ENCODE measurements around the gene TMEM150B. TPM values are rescaled to one million over a fixed set of nuclear protein-coding genes. Genes with fewer than 3 reads are reported as not detected.

Gene TMEM150B
- total and polyA plus RNA-seq, 2 of the 13 experiments (the other 11 are each of a cell fraction or from before 2014, with no cell fraction given) = 1.3 to 1.8 TPM

GRCh38 chr19:55283548-55284377 lies 41.4 kb downstream of the TMEM150B start, which contains the start of gene BRSK1:
Gene BRSK1 (plus strand): TSS chr19:55283997. CDS start chr19:55284443, 446 bp downstream.
- no peak within 1 kb of the TSS for H3K9ac ChIP-seq (ENCODE audit: insufficient read depth, low read depth, low read length)
- CTCF ChIA-PET (ENCODE audit: low intra/inter-chr PET ratio, low total read pairs) = no interaction called here

More at GRCh38 chr19:55283548-55284377, 41.4 kb downstream of the TMEM150B start, which contains the start of gene BRSK1:
- peaks cover 6% of the 10 kb centered on the region for H3K79me2 ChIP-seq (ENCODE audit: insufficient read depth, low read length)
- ATAC-seq = no peak
- no peak within 1 kb of the TSS for H3K4me2 ChIP-seq (ENCODE audit: low read depth, low read length)
- H3K36me3 ChIP-seq (replicated peaks in 1 of 2; ENCODE audit: control insufficient read depth in 1 of 2, insufficient read depth in 2 of 2, low read length in 2 of 2) = no peaks in the 10 kb centered on the region
- in situ Hi-C loops (cut with HindIII; ENCODE audit: extremely low pct_ligation_motif_present, low pct_unique_long_range_greater_than_20kb) (no loop called here), intact Hi-C loops (cut with micrococcal nuclease; ENCODE audit: unreplicated experiment) (no loop called here)
- no peak within 1 kb of the TSS for H2AFZ ChIP-seq (ENCODE audit: low read length)
- no peak within 1 kb of the TSS for H3K4me3 ChIP-seq (replicated peaks in 1 of 3; ENCODE audit: insufficient read depth in 1 of 3, low read depth in 2 of 3, low read length in 3 of 3)
- peaks cover 44% of the 10 kb centered on the region for H3K4me1 ChIP-seq (ENCODE audit: insufficient read depth, low read length)
- H3K27ac ChIP-seq (ENCODE audit: extremely low read length, insufficient read depth, low read length) = no peak within 1 kb of the TSS
- POLR2A ChIA-PET = no interaction called here
- TF ChIP-seq ZNF367 (CRISPR knock-in tag; IDR thresholded peaks at IDR 0.05; ENCODE audit: borderline replicate concordance) (no peak), ZNF652 (CRISPR knock-in tag; IDR thresholded peaks at IDR 0.05; ENCODE audit: borderline replicate concordance, low read depth) (peak; percentile 64), SSRP1 (CRISPR knock-in tag; IDR thresholded peaks at IDR 0.05) (no peak), SRSF1 (optimal IDR thresholded peaks at IDR 0.05; ENCODE audit: low read depth, low read length) (no peak), ARNT (IDR thresholded peaks at IDR 0.05) (no peak), DBP (CRISPR knock-in tag; IDR thresholded peaks at IDR 0.05; ENCODE audit: not compliant biosample characterization) (no peak), ZNF570 (CRISPR knock-in tag; IDR thresholded peaks at IDR 0.05; ENCODE audit: borderline replicate concordance) (no peak), NR2F2 (IDR thresholded peaks at IDR 0.05; ENCODE audit: borderline replicate concordance, low read depth) (no peak)
- FAIRE-seq = no peak
- H3K27me3 ChIP-seq (ENCODE audit: control insufficient read depth in 1 of 2, insufficient read depth in 2 of 2, low read length in 2 of 2) = peaks cover 0 to 26% of the 10 kb centered on the region in 2 experiments; a peak in 4 of 5 replicates
- no TSS peak for BruUV-seq (replicated peaks)
- no peaks in the 10 kb centered on the region for H4K20me1 ChIP-seq (ENCODE audit: insufficient read depth, low read length)
- no peak for DNase-seq (ENCODE audit: low spot score)
- WGBS (ENCODE audit: low lambda C conversion rate) = 11% methylated on average over 18 of the region's 44 CpGs
- H3K9me3 ChIP-seq (ENCODE audit: low read length) = no peaks in the 10 kb centered on the region

Data from HepG2 (cell line).